ENCODE data around the gene POU5F2. TPM values are rescaled to one million over a fixed set of nuclear protein-coding genes. Genes with fewer than 3 reads are reported as not detected.

POU5F2 gene
- total RNA-seq, 3 donors from 2014 or later, result 4.2 to 10.4 (median 6.2) TPM

GRCh38 chr5:93708442-93708841 lies 33.0 kb downstream of the POU5F2 start:
- TF ChIP-seq POLR2AphosphoS5 (IDR thresholded peaks at IDR 0.05) (no peak), POLR2A (IDR thresholded peaks at IDR 0.05) (no peak)
- H3K4me1 ChIP-seq, result no peaks in the 10 kb centered on the region
- no peaks in the 10 kb centered on the region for H3K36me3 ChIP-seq
- H3K9me3 ChIP-seq, result peaks cover 0 to 7% of the 10 kb centered on the region in 2 donors
- H3K27ac ChIP-seq, result no peak overlapping the region
- H3K4me3 ChIP-seq, result no peak overlapping the region
- H3K27me3 ChIP-seq, result no peaks in the 10 kb centered on the region
- DNase-seq (ENCODE audit: low spot score in 2 of 2), result no peak
- intact Hi-C loops (cut with DNase I; ENCODE audit: low total_unique reads), result no loop called here

GRCh38 chr5:93705896-93706295 lies 35.5 kb downstream of the POU5F2 start:
- H3K27ac ChIP-seq, result no peak overlapping the region
- TF ChIP-seq POLR2AphosphoS5 (IDR thresholded peaks at IDR 0.05), result no peak
- TF ChIP-seq CTCF (IDR thresholded peaks at IDR 0.05), result no peak
- TF ChIP-seq POLR2A (IDR thresholded peaks at IDR 0.05), result no peak
- intact Hi-C loops (cut with DNase I; ENCODE audit: low total_unique reads), result no loop called here

GRCh38 chr5:93704996-93705395 lies 36.4 kb downstream of the POU5F2 start:
- H3K4me1 ChIP-seq, result no peaks in the 10 kb centered on the region
- no peak overlapping the region for H3K27ac ChIP-seq
- no peaks in the 10 kb centered on the region for H3K36me3 ChIP-seq
- H3K9me3 ChIP-seq, result no peaks in the 10 kb centered on the region
- no peak for DNase-seq (ENCODE audit: low spot score in 2 of 2)
- H3K27me3 ChIP-seq, result no peaks in the 10 kb centered on the region
- intact Hi-C loops (cut with DNase I; ENCODE audit: low total_unique reads), result no loop called here
- TF ChIP-seq POLR2A (IDR thresholded peaks at IDR 0.05), result no peak
- no peak overlapping the region for H3K4me3 ChIP-seq

More at GRCh38 chr5:93705896-93706295, 35.5 kb downstream of the POU5F2 start:
- no peaks in the 10 kb centered on the region for H3K4me1 ChIP-seq
- no peaks in the 10 kb centered on the region for H3K27me3 ChIP-seq
- DNase-seq (ENCODE audit: low spot score in 2 of 2), result no peak
- no peaks in the 10 kb centered on the region for H3K36me3 ChIP-seq
- H3K9me3 ChIP-seq, result no peaks in the 10 kb centered on the region
- no peak overlapping the region for H3K4me3 ChIP-seq

GRCh38 chr5:93691997-93692396 lies 49.4 kb downstream of the POU5F2 start:
- Histone ChIP-seq H3K4me3 (no peak overlapping the region), H3K27me3 (no peaks in the 10 kb centered on the region), H3K4me1 (no peaks in the 10 kb centered on the region), H3K9me3 (no peaks in the 10 kb centered on the region), H3K36me3 (no peaks in the 10 kb centered on the region), H3K27ac (no peak overlapping the region)
- TF ChIP-seq POLR2AphosphoS5 (IDR thresholded peaks at IDR 0.05), result no peak
- TF ChIP-seq POLR2A (IDR thresholded peaks at IDR 0.05), result no peak
- no peak for TF ChIP-seq CTCF (IDR thresholded peaks at IDR 0.05)
- intact Hi-C loops (cut with DNase I; ENCODE audit: low total_unique reads), result no loop called here
- DNase-seq (ENCODE audit: low spot score in 2 of 2), result no peak

Other genes starting within 250 kb of the POU5F2 start
- gene NR2F1-AS1, start 160.4 kb downstream of the POU5F2 start, total RNA-seq, result 10 to 100 TPM in 2 of 3 donors, 1 to 10 TPM in 1; 7.0 to 17.4 (median 15.2) TPM
- gene NR2F1, start 158.4 kb downstream of the POU5F2 start, total RNA-seq, result 10 to 100 TPM in 2 of 3 donors, 1 to 10 TPM in 1; 4.6 to 63.6 (median 59.1) TPM